ENCODE results near the gene HOGA1.

DNA sequence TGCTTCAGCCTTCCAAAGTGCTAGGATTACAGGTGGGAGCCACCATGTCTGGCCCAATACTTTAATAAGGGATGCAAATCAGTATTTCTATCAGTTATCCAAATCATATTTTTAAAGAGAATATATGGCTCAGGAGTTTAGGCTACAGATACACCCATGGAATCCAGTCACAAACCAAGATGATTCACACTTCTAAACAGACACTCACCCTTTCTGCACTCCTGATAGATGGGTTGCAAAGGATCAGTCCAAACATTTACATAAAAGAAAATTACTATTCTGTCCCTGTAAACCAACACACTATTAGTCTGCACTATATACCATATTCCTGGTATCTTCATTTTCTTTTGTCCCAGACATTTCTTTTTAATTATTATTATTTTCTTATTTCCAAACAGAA, 46.9 kb downstream of the HOGA1 start:
- TF ChIP-seq, protein P1, sequence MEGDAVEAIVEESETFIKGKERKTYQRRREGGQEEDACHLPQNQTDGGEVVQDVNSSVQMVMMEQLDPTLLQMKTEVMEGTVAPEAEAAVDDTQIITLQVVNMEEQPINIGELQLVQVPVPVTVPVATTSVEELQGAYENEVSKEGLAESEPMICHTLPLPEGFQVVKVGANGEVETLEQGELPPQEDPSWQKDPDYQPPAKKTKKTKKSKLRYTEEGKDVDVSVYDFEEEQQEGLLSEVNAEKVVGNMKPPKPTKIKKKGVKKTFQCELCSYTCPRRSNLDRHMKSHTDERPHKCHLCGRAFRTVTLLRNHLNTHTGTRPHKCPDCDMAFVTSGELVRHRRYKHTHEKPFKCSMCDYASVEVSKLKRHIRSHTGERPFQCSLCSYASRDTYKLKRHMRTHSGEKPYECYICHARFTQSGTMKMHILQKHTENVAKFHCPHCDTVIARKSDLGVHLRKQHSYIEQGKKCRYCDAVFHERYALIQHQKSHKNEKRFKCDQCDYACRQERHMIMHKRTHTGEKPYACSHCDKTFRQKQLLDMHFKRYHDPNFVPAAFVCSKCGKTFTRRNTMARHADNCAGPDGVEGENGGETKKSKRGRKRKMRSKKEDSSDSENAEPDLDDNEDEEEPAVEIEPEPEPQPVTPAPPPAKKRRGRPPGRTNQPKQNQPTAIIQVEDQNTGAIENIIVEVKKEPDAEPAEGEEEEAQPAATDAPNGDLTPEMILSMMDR (IDR thresholded peaks at IDR 0.05), result no peak
- TF ChIP-seq ZFX (IDR thresholded peaks at IDR 0.05; ENCODE audit: borderline replicate concordance), result no peak
